Myometrial cell (primary cell): ENCODE measurements around the gene GUK1. TPM values are rescaled to one million over a fixed set of nuclear protein-coding genes. Genes with fewer than 3 reads are reported as not detected.

Source experiments
- total RNA-seq: library from RNA; depleted of rRNA; stranded (reverse); fragments of >200 nt; gene quantifications from 2 replicates; pipeline ENCODE4 v1.2.3, GENCODE V29; 2015

Gene GUK1
- total RNA-seq, result 404 and 525 TPM in 2 replicates

GRCh38 chr1:228139931-228140723 lies at the start of gene GUK1:
GUK1 (plus strand) TSS chr1:228140279; CDS start chr1:228140303, 24 bp downstream.

GRCh38 chr1:228102791-228103620 lies 37.1 kb upstream of the GUK1 start, which contains the start of gene C1orf35:
C1orf35 (minus strand) TSS chr1:228103325; CDS start chr1:228103227, 98 bp downstream.

GRCh38 chr1:228109073-228109961 lies 30.8 kb upstream of the GUK1 start, which contains the start of gene MRPL55:
MRPL55 (minus strand) TSS chr1:228109299; CDS start chr1:228108260, 1,039 bp downstream.

GRCh38 chr1:228149406-228150119 lies 9.5 kb downstream of the GUK1 start, which contains the start of gene GJC2:
GJC2 (plus strand) TSS chr1:228149930; CDS start chr1:228157759, 7,829 bp downstream.

GRCh38 chr1:228165372-228166169 lies 25.5 kb downstream of the GUK1 start, which contains the start of gene IBA57:
IBA57 (plus strand) TSS chr1:228165804; CDS start chr1:228165817, 13 bp downstream.

Other genes with a start within 250 kb of the GUK1 start
- gene WNT9A, start 192.3 kb upstream of the GUK1 start, total RNA-seq, result under 0.01 and 0.29 TPM in 2 replicates
- gene WNT3A, start 133.3 kb upstream of the GUK1 start, total RNA-seq, result not detected in 2 replicates
- 604 and 664 TPM in 2 replicates for gene ARF1, start 57.6 kb upstream of the GUK1 start, total RNA-seq
- gene C1orf35, start 37.0 kb upstream of the GUK1 start, total RNA-seq, result 21.1 and 24.5 TPM in 2 replicates
- gene MRPL55, start 31.0 kb upstream of the GUK1 start, total RNA-seq, result 102 and 117 TPM in 2 replicates
- 3.9 and 4.0 TPM in 2 replicates for gene GJC2, start 9.7 kb downstream of the GUK1 start, total RNA-seq
- gene IBA57, start 25.5 kb downstream of the GUK1 start, total RNA-seq, result 2.3 and 7.4 TPM in 2 replicates
- 3.4 and 15.0 TPM in 2 replicates for gene OBSCN, start 67.8 kb downstream of the GUK1 start, total RNA-seq